CD4-positive, alpha-beta T cell treated with Interleukin-17A for 4 hours (primary cell): ENCODE measurements around the gene MAGEF1.

Experiments used
- DNase-seq: peaks from one replicate; pipeline ENCODE4 v3.0.0-alpha.2; 2020; ENCODE audit warnings: mixed read lengths

The MAGEF1 gene

DNA sequence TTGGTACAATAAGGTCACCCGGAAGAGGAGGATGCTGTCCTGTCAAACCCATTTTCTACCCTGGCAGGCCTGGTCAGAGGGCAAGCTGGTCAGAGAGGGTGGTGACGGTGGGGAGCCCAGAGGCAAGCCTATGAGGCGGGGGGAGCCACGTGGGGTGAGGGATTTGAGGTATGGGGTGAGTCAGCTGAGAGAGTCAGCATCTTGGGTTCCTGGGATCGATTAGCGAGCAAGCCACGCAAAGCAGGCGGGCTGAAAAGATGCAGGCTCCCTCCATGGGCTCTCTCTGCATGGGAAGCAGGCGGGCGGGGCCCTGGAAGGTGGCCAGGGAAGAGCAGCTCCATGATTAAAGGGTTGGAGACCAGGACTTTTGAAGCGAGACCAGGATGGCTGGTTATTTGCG, 48.1 kb downstream of the MAGEF1 start:
- DNase-seq = no peak

DNA sequence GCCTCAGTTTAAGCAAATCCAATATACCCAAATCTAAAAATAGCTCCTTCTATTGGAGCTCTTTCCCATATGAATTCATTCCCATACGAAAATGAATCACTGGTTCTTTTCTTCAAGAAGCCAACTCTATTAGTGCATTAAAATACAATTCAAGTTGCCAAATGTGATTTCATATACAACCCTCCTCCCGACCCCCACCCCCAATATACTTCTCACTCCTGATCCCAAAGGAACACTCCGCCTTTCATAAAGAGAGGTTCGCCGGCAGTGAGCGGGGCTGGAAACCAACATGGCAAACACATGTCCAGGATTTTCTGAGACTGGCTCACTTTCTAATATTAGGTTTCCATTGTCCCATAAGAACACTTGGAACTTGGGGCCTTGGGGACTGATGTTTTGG, 48.5 kb downstream of the MAGEF1 start:
- DNase-seq = no peak

DNA sequence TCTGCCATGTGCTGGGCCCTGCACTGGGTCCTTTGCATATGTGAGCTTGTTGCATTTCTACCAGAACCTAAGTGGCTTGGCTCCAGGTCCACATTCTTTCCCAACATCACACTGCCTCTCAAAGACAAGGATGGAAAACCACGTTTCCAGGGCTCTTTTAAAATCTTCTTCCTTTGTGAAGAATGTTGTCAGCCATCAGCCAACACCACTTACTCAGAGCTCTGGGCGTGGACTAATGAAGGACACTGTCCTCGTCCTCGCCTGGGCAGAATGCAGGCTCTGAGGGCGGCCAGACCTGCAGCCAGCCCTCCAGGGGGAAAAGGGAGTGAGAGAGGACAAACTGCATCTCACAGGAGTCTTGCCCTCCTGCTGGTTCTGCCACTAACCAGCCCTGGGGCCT, 49.7 kb downstream of the MAGEF1 start:
- DNase-seq = no peak

DNA sequence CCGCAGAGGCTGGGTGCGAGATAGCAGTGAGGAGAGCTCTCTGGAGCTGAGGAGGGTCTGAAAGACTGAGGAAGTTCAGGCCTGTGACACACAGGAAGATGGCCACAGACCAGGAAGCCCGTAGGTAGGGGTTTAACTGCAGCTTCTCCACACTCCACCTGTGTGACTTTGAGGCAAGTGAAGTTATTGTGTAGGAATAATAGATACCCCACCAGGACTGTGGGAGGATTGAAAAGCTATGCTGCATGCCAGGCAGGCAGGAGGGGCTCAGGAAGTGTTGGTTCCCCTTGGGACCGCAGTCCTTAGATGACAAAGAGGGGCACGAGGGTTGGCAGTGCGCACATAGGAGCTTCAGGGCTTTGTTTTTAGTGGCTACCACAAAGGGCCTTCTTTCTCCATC, 50.9 kb downstream of the MAGEF1 start:
- DNase-seq = no peak
